ENCODE data around the gene GAS2L2.

GRCh38 chr17:35727635-35728034 is 25.4 kb downstream of the GAS2L2 start:
- TF ChIP-seq EZH2 (IDR thresholded peaks at IDR 0.05; ENCODE audit: low read length, unreplicated experiment), result no peak
- no peak for TF ChIP-seq CTCF (conservative IDR thresholded peaks at IDR 0.05; ENCODE audit: low read depth, low read length)
- no peak for TF ChIP-seq EZH2phosphoT487 (IDR thresholded peaks at IDR 0.05; ENCODE audit: borderline replicate concordance, low read length)
